Common myeloid progenitor, CD34-positive (primary cell): ENCODE measurements around the gene FOXK2.
"Not testable (repeated sequence)": the region's sequence is repeated elsewhere in the genome, so short reads cannot be mapped to it uniquely, and the experiment has no call there.

Source experiments
- CTCF ChIA-PET: fragments of 350-600 bp; sonication (Branson Sonifier 250); formaldehyde crosslinking; loops from one replicate; lab custom pipeline; 2021; ENCODE audit warnings: antibody characterized with exemption; lab: Charles Lee
- POLR2A ChIA-PET: fragments of 350-600 bp; sonication (Branson Sonifier 250); formaldehyde crosslinking; loops from one replicate; lab custom pipeline; 2021; ENCODE audit warnings: antibody characterized with exemption; lab: Charles Lee
- DNase-seq, 3 donors: peaks; one replicate each; pipeline versions ENCODE4 v3.0.0 to v3.0.0-alpha.2; 2013
- H3K27ac ChIP-seq, 2 experiments: 1 replicate in 1 of 2; 2 replicates in 1 of 2; pipeline ENCODE4 v1.7.0; 2013; ENCODE audit warnings: inconsistent platforms in 2 of 2, low read length in 2 of 2, mild to moderate bottlenecking in 2 of 2, low read depth in 1 of 2, moderate library complexity in 1 of 2; ENCODE audit not compliant: severe bottlenecking in 2 of 2, insufficient read depth in 1 of 2, poor library complexity in 1 of 2
- H3K27me3 ChIP-seq, 5 experiments: replicated peaks in 2 of 5; 1 replicate in 3 of 5; 2 replicates in 2 of 5; pipeline versions ENCODE4 v1.6.1 to v1.7.0; 2013; ENCODE audit warnings: low read length in 4 of 5, mild to moderate bottlenecking in 2 of 5, moderate library complexity in 2 of 5, inconsistent platforms in 1 of 5; ENCODE audit not compliant: insufficient read depth in 5 of 5, control insufficient read depth in 4 of 5
- H3K36me3 ChIP-seq, 4 experiments: 1 replicate in 2 of 4; 2 replicates in 2 of 4; pipeline versions ENCODE4 v1.6.1 to v1.7.0; 2013; ENCODE audit warnings: low read length in 3 of 4, control low read depth in 1 of 4, mild to moderate bottlenecking in 1 of 4; ENCODE audit not compliant: control insufficient read depth in 4 of 4, insufficient read depth in 4 of 4
- H3K4me1 ChIP-seq, 4 experiments: 1 replicate in 3 of 4; 2 replicates in 1 of 4; pipeline versions ENCODE4 v1.6.1 to v1.7.1; 2013; ENCODE audit warnings: low read length in 3 of 4, mild to moderate bottlenecking in 3 of 4, control low read depth in 1 of 4, inconsistent platforms in 1 of 4, moderate library complexity in 1 of 4; ENCODE audit not compliant: control insufficient read depth in 4 of 4, insufficient read depth in 4 of 4; ENCODE audit errors: control extremely low read depth in 1 of 4
- H3K4me3 ChIP-seq, 7 experiments: 1 replicate in 4 of 7; 2 replicates in 3 of 7; pipeline versions ENCODE4 v1.5.1 to v1.7.0; 2013; ENCODE audit warnings: mild to moderate bottlenecking in 7 of 7, low read length in 6 of 7, moderate library complexity in 6 of 7, inconsistent platforms in 2 of 7, low read depth in 2 of 7, control low read depth in 1 of 7; ENCODE audit not compliant: insufficient read depth in 4 of 7, control insufficient read depth in 1 of 7; ENCODE audit errors: extremely low read depth in 1 of 7
- H3K9me3 ChIP-seq, 5 experiments: 1 replicate in 4 of 5; 2 replicates in 1 of 5; pipeline versions ENCODE4 v1.6.1 to v1.7.1; 2013; ENCODE audit warnings: low read length in 4 of 5, mild to moderate bottlenecking in 2 of 5, inconsistent platforms in 1 of 5, low read depth in 1 of 5, moderate library complexity in 1 of 5; ENCODE audit not compliant: control insufficient read depth in 4 of 5, insufficient read depth in 2 of 5; ENCODE audit errors: control extremely low read depth in 1 of 5
- WGBS: methylation state at CpG from one replicate; pipeline ENCODE4 v1.1.5; 2013; ENCODE audit not compliant: insufficient coverage; 5-methylcytosine and 5-hydroxymethylcytosine counted together

FOXK2 gene

GRCh38 chr17:82575581-82576221, 56.2 kb downstream of the FOXK2 start:
- H3K27ac ChIP-seq, H3K9me3 ChIP-seq, H3K27me3 ChIP-seq, H3K4me1 ChIP-seq, POLR2A ChIA-PET, H3K4me3 ChIP-seq, CTCF ChIA-PET, DNase-seq: not testable (repeated sequence)
- WGBS: 96% methylated on average over 4 of the region's 52 CpGs
- peaks cover 17 to 66% (median 49%) of the 10 kb centered on the region in 4 experiments for H3K36me3 ChIP-seq

- DNase-seq: no peak
- POLR2A ChIA-PET: no interaction called here
- H3K27me3 ChIP-seq: no peaks in the 10 kb centered on the region
- no peaks in the 10 kb centered on the region for H3K9me3 ChIP-seq
- H3K36me3 ChIP-seq: peaks cover 15 to 57% (median 42%) of the 10 kb centered on the region in 4 experiments
- H3K4me3 ChIP-seq: no peak overlapping the region
- 95% methylated on average over 14 of the region's 18 CpGs for WGBS
- H3K4me1 ChIP-seq: no peaks in the 10 kb centered on the region
- H3K27ac ChIP-seq: no peak overlapping the region
- CTCF ChIA-PET: interaction anchor here (0.9 to 1.2 kb wide), 2 partner anchors 14 to 17 kb away, joined by 3 read pairs; no protein-coding TSS in a partner anchor
These were observed 57.8 kb downstream of the FOXK2 start for GRCh38 chr17:82577300-82577699.

DNA sequence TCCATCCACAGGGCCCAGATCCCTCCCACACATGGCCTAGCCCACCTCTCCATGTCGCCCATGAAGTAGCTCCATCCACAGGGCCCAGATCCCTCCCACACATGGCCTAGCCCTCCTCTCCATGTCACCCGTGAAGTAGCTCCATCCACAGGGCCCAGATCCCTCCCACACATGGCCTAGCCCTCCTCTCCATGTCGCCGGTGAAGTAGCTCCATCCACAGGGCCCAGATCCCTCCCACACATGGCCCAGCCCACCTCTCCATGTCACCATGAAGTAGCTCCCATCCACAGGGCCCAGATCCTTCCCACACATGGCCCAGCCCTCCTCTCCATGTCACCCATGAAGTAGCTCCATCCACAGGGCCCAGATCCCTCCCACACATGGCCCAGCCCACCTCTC, 60.4 kb downstream of the FOXK2 start:
- CTCF ChIA-PET: interaction anchor here (0.7 to 1.4 kb wide), 3 partner anchors 11 to 30 kb away, joined by 3 to 4 read pairs (median 4); no protein-coding TSS in a partner anchor

DNA sequence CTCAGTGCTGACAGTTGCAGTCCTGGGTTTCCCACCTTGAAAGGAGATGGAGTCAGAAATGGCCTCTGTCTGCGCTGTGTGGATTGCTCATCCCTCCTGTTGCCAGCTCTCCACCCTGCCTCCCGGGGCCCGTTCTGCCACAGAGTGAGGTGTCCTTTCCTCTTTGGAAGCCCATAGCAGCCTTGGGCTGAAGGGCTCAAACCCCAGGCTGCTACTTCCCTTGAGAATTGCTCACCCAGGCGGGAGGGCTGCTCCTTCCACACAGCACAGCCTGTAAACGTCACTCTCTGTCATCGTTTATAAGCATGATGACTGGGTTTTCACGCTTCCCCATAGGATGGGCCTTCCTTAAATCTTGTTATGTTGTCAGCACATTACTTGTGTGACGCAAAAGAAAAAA, 62.7 kb downstream of the FOXK2 start:
- CTCF ChIA-PET: interaction anchor here (1.3 kb wide), 1 partner anchor 22 kb away, joined by 3 read pairs; no protein-coding TSS in a partner anchor

More for the DNA sequence above, 60.4 kb downstream of the FOXK2 start:
- not testable (repeated sequence) for H3K4me3 ChIP-seq, H3K9me3 ChIP-seq, DNase-seq, H3K4me1 ChIP-seq, H3K27ac ChIP-seq, H3K27me3 ChIP-seq
- H3K36me3 ChIP-seq: peaks cover 12 to 60% (median 49%) of the 10 kb centered on the region in 4 experiments
- POLR2A ChIA-PET: interaction anchor here (0.5 kb wide), 1 partner anchor 107 kb away, joined by 4 read pairs; no protein-coding TSS in a partner anchor
- 100% methylated on average over 3 of the region's 4 CpGs for WGBS

DNA sequence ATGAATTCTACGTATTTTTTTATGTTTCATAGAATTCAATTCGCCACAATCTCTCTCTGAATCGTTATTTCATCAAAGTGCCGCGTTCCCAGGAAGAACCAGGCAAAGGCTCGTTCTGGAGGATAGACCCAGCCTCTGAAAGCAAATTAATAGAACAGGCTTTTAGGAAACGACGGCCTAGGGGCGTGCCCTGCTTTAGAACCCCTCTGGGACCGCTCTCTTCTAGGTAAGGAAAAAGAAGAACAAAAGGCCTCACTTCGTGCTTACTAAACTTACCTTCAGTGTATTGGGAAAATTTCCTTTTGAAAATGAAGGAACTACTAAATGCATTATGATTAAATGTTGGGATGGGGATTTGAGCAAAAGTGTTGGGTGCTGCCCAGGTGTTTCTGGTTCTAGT, 63.2 kb downstream of the FOXK2 start:
- no peaks in the 10 kb centered on the region for H3K9me3 ChIP-seq
- no peak overlapping the region for H3K27ac ChIP-seq
- POLR2A ChIA-PET: no interaction called here
- no peak overlapping the region for H3K4me3 ChIP-seq
- no peaks in the 10 kb centered on the region for H3K27me3 ChIP-seq
- H3K4me1 ChIP-seq: peaks cover 0 to 11% (median 8%) of the 10 kb centered on the region in 4 experiments
- H3K36me3 ChIP-seq: peaks cover 7 to 59% (median 45%) of the 10 kb centered on the region in 4 experiments
- WGBS: 95% methylated on average over 8 of the region's 11 CpGs
- CTCF ChIA-PET: no interaction called here
- DNase-seq: no peak

More for the DNA sequence above, 62.7 kb downstream of the FOXK2 start:
- DNase-seq: no peak
- peaks cover 7 to 55% (median 43%) of the 10 kb centered on the region in 4 experiments for H3K36me3 ChIP-seq
- H3K27me3 ChIP-seq: no peaks in the 10 kb centered on the region
- no peak overlapping the region for H3K4me3 ChIP-seq
- no peaks in the 10 kb centered on the region for H3K9me3 ChIP-seq
- 95% methylated on average over 8 of the region's 8 CpGs for WGBS
- POLR2A ChIA-PET: no interaction called here
- H3K27ac ChIP-seq: no peak overlapping the region
- peaks cover 0 to 6% (median 5%) of the 10 kb centered on the region in 4 experiments for H3K4me1 ChIP-seq

- Histone ChIP-seq H3K27me3 (no peaks in the 10 kb centered on the region), H3K9me3 (no peaks in the 10 kb centered on the region), H3K4me3 (no peak overlapping the region), H3K4me1 (peaks cover 0 to 13% (median 10%) of the 10 kb centered on the region in 4 experiments), H3K36me3 (peaks cover 7 to 60% (median 45%) of the 10 kb centered on the region in 4 experiments), H3K27ac (no peak overlapping the region)
- CTCF ChIA-PET: no interaction called here
- POLR2A ChIA-PET: no interaction called here
- WGBS: 97% methylated on average over 24 of the region's 28 CpGs
- DNase-seq: peak in 1 of 3 donors; percentile 22
These were observed 64.2 kb downstream of the FOXK2 start for GRCh38 chr17:82583720-82584234.
